ENCODE results near the gene SPECC1. TPM values are rescaled to one million over a fixed set of nuclear protein-coding genes. Genes with fewer than 3 reads are reported as not detected.

SPECC1 gene
- total and polyA plus RNA-seq, 2 donors, result 7.6 to 9.3 TPM

DNA sequence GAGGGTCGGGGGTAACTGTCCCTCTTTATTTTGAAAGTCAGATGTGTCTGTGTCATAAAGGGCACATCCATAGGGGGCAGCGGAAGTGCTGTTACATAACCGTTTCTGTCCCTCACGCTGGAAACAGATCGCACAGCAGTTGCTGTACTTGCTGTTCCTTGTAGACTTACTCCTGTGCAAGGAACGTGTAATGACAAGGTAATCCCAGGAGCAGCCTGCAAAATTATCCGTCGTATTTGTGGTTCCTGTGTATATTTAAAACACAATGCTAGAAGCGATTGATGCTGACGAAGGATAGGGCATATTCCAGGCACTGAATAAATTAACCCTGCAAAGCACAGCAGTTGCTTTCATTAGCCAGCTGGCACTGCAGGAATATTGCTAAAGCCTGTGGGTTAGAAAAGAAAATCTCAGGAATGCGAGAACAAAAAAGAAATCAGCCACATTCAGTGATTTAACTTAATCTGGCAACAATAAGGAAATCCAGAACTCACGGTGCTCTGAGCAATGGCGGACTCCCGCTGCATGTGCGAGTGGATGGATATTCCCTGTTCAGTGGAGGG, 76.2 kb downstream of the SPECC1 start:
- H3K27me3 ChIP-seq (ENCODE audit: control insufficient read depth in 2 of 2, insufficient read depth in 1 of 2, low read length in 1 of 2), result no peaks in the 10 kb centered on the region
- H3K36me3 ChIP-seq (ENCODE audit: control insufficient read depth in 2 of 2, insufficient read depth in 2 of 2, low read length in 1 of 2), result no peaks in the 10 kb centered on the region
- DNase-seq (ENCODE audit: low read depth in 6 of 9, low spot score in 9 of 9), result no peak
- H3K4me1 ChIP-seq (ENCODE audit: control insufficient read depth in 2 of 2, insufficient read depth in 2 of 2, low read length in 2 of 2), result no peaks in the 10 kb centered on the region
- H3K27ac ChIP-seq (ENCODE audit: low read depth in 1 of 2, low read length in 1 of 2), result no peak overlapping the region
- no peak overlapping the region for H3K4me3 ChIP-seq (ENCODE audit: low read length in 2 of 2)
- WGBS, result 96% methylated on average over 15 of the region's 15 CpGs
- H3K9me3 ChIP-seq (ENCODE audit: control insufficient read depth in 2 of 2, insufficient read depth in 1 of 2, low read length in 1 of 2), result no peaks in the 10 kb centered on the region

GRCh38 chr17:20086416-20087076, 77.4 kb downstream of the SPECC1 start:
- WGBS, result 95% methylated on average over 7 of the region's 7 CpGs

GRCh38 chr17:20087538-20088250, 78.5 kb downstream of the SPECC1 start:
- Histone ChIP-seq H3K27ac (ENCODE audit: low read depth in 1 of 2, low read length in 1 of 2) (no peak overlapping the region), H3K4me3 (ENCODE audit: low read length in 2 of 2) (no peak overlapping the region), H3K4me1 (ENCODE audit: control insufficient read depth in 2 of 2, insufficient read depth in 2 of 2, low read length in 2 of 2) (no peaks in the 10 kb centered on the region), H3K27me3 (ENCODE audit: control insufficient read depth in 2 of 2, insufficient read depth in 1 of 2, low read length in 1 of 2) (no peaks in the 10 kb centered on the region), H3K36me3 (ENCODE audit: control insufficient read depth in 2 of 2, insufficient read depth in 2 of 2, low read length in 1 of 2) (no peaks in the 10 kb centered on the region), H3K9me3 (ENCODE audit: control insufficient read depth in 2 of 2, insufficient read depth in 1 of 2, low read length in 1 of 2) (no peaks in the 10 kb centered on the region)
- 92% methylated on average over 6 of the region's 6 CpGs for WGBS
- DNase-seq (ENCODE audit: low read depth in 6 of 9, low spot score in 9 of 9), result no peak

More at GRCh38 chr17:20086416-20087076, 77.4 kb downstream of the SPECC1 start:
- no peak for DNase-seq (ENCODE audit: low read depth in 6 of 9, low spot score in 9 of 9)
- Histone ChIP-seq H3K4me1 (ENCODE audit: control insufficient read depth in 2 of 2, insufficient read depth in 2 of 2, low read length in 2 of 2) (no peaks in the 10 kb centered on the region), H3K27ac (ENCODE audit: low read depth in 1 of 2, low read length in 1 of 2) (no peak overlapping the region), H3K4me3 (ENCODE audit: low read length in 2 of 2) (no peak overlapping the region), H3K27me3 (ENCODE audit: control insufficient read depth in 2 of 2, insufficient read depth in 1 of 2, low read length in 1 of 2) (no peaks in the 10 kb centered on the region), H3K9me3 (ENCODE audit: control insufficient read depth in 2 of 2, insufficient read depth in 1 of 2, low read length in 1 of 2) (no peaks in the 10 kb centered on the region), H3K36me3 (ENCODE audit: control insufficient read depth in 2 of 2, insufficient read depth in 2 of 2, low read length in 1 of 2) (no peaks in the 10 kb centered on the region)

GRCh38 chr17:20089756-20090547, 80.8 kb downstream of the SPECC1 start:
- 80% methylated on average over 15 of the region's 15 CpGs for WGBS
- Histone ChIP-seq H3K4me1 (ENCODE audit: control insufficient read depth in 2 of 2, insufficient read depth in 2 of 2, low read length in 2 of 2) (no peaks in the 10 kb centered on the region), H3K27ac (ENCODE audit: low read depth in 1 of 2, low read length in 1 of 2) (no peak overlapping the region), H3K9me3 (ENCODE audit: control insufficient read depth in 2 of 2, insufficient read depth in 1 of 2, low read length in 1 of 2) (no peaks in the 10 kb centered on the region), H3K4me3 (ENCODE audit: low read length in 2 of 2) (no peak overlapping the region), H3K36me3 (ENCODE audit: control insufficient read depth in 2 of 2, insufficient read depth in 2 of 2, low read length in 1 of 2) (no peaks in the 10 kb centered on the region), H3K27me3 (ENCODE audit: control insufficient read depth in 2 of 2, insufficient read depth in 1 of 2, low read length in 1 of 2) (no peaks in the 10 kb centered on the region)
- no peak for DNase-seq (ENCODE audit: low read depth in 6 of 9, low spot score in 9 of 9)

GRCh38 chr17:20091174-20092029, 82.2 kb downstream of the SPECC1 start:
- Histone ChIP-seq H3K9me3 (ENCODE audit: control insufficient read depth in 2 of 2, insufficient read depth in 1 of 2, low read length in 1 of 2) (no peaks in the 10 kb centered on the region), H3K4me1 (ENCODE audit: control insufficient read depth in 2 of 2, insufficient read depth in 2 of 2, low read length in 2 of 2) (no peaks in the 10 kb centered on the region), H3K4me3 (ENCODE audit: low read length in 2 of 2) (no peak overlapping the region), H3K27ac (ENCODE audit: low read depth in 1 of 2, low read length in 1 of 2) (peak overlapping the region; percentile 58 to 68), H3K27me3 (ENCODE audit: control insufficient read depth in 2 of 2, insufficient read depth in 1 of 2, low read length in 1 of 2) (no peaks in the 10 kb centered on the region), H3K36me3 (ENCODE audit: control insufficient read depth in 2 of 2, insufficient read depth in 2 of 2, low read length in 1 of 2) (no peaks in the 10 kb centered on the region)
- no peak for DNase-seq (ENCODE audit: low read depth in 6 of 9, low spot score in 9 of 9)
- WGBS, result 93% methylated on average over 19 of the region's 19 CpGs

DNA sequence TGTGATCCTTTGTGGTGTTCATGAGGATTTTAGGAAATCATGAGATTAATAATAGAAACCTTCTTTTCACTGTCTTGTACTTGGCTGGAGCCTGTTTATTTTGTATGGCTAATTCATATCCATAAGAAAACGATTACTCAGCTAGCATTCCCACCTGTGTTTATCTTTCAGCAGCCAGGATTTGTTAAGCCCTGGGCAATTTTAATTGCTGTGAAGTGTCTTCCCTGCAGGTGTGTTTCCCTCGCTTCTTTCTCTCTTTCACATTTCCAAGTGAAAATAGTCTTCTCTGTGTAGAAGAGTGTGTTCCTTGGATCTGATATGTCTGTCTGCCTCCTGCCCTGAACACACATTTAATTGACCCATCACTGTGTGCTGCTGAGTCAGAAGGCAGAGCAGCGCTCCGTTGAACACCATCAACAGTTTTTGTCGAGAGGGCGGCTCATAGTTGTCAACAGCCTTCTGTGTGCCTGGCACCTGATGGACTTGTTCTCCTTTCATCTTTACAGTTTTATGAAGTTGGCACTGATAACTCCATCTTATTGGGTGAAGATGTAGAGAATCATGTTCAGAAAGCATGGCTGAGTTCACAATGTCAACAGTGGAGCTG, 83.2 kb downstream of the SPECC1 start:
- H3K9me3 ChIP-seq (ENCODE audit: control insufficient read depth in 2 of 2, insufficient read depth in 1 of 2, low read length in 1 of 2), result no peaks in the 10 kb centered on the region
- no peaks in the 10 kb centered on the region for H3K36me3 ChIP-seq (ENCODE audit: control insufficient read depth in 2 of 2, insufficient read depth in 2 of 2, low read length in 1 of 2)
- H3K27ac ChIP-seq (ENCODE audit: low read depth in 1 of 2, low read length in 1 of 2), result no peak overlapping the region
- H3K27me3 ChIP-seq (ENCODE audit: control insufficient read depth in 2 of 2, insufficient read depth in 1 of 2, low read length in 1 of 2), result no peaks in the 10 kb centered on the region
- 90% methylated on average over 6 of the region's 6 CpGs for WGBS
- no peak overlapping the region for H3K4me3 ChIP-seq (ENCODE audit: low read length in 2 of 2)
- DNase-seq (ENCODE audit: low read depth in 6 of 9, low spot score in 9 of 9), result no peak
- H3K4me1 ChIP-seq (ENCODE audit: control insufficient read depth in 2 of 2, insufficient read depth in 2 of 2, low read length in 2 of 2), result no peaks in the 10 kb centered on the region

GRCh38 chr17:20092973-20093626, 83.9 kb downstream of the SPECC1 start:
- no peaks in the 10 kb centered on the region for H3K36me3 ChIP-seq (ENCODE audit: control insufficient read depth in 2 of 2, insufficient read depth in 2 of 2, low read length in 1 of 2)
- H3K27ac ChIP-seq (ENCODE audit: low read depth in 1 of 2, low read length in 1 of 2), result no peak overlapping the region
- no peak overlapping the region for H3K4me3 ChIP-seq (ENCODE audit: low read length in 2 of 2)
- no peak for DNase-seq (ENCODE audit: low read depth in 6 of 9, low spot score in 9 of 9)
- no peaks in the 10 kb centered on the region for H3K9me3 ChIP-seq (ENCODE audit: control insufficient read depth in 2 of 2, insufficient read depth in 1 of 2, low read length in 1 of 2)
- WGBS, result 94% methylated on average over 2 of the region's 2 CpGs
- H3K27me3 ChIP-seq (ENCODE audit: control insufficient read depth in 2 of 2, insufficient read depth in 1 of 2, low read length in 1 of 2), result no peaks in the 10 kb centered on the region
- H3K4me1 ChIP-seq (ENCODE audit: control insufficient read depth in 2 of 2, insufficient read depth in 2 of 2, low read length in 2 of 2), result no peaks in the 10 kb centered on the region

DNA sequence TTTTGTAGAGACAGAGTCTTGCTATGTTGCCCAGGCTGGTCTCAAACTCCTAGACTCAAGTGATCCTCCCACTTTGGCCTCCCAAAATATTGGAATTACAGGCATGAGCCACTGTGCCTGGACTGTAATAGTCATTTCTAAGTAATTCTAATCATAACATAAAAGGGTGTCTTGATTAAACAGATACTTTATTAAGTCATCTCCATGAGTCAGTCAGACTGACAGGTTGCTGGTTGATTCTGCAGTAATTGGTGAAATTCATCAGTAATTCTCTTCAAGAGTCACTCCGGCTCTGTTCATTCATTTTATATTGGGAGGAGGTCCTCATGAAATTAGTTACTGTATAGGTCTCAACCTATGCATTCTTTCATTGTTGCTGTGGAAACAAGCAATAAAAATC, 85.6 kb downstream of the SPECC1 start:
- Histone ChIP-seq H3K27ac (ENCODE audit: low read depth in 1 of 2, low read length in 1 of 2) (no peak overlapping the region), H3K4me1 (ENCODE audit: control insufficient read depth in 2 of 2, insufficient read depth in 2 of 2, low read length in 2 of 2) (no peaks in the 10 kb centered on the region), H3K9me3 (ENCODE audit: control insufficient read depth in 2 of 2, insufficient read depth in 1 of 2, low read length in 1 of 2) (no peaks in the 10 kb centered on the region), H3K36me3 (ENCODE audit: control insufficient read depth in 2 of 2, insufficient read depth in 2 of 2, low read length in 1 of 2) (no peaks in the 10 kb centered on the region), H3K4me3 (ENCODE audit: low read length in 2 of 2) (no peak overlapping the region), H3K27me3 (ENCODE audit: control insufficient read depth in 2 of 2, insufficient read depth in 1 of 2, low read length in 1 of 2) (no peaks in the 10 kb centered on the region)
- no peak for DNase-seq (ENCODE audit: low read depth in 6 of 9, low spot score in 9 of 9)
- 40% methylated on average over 1 of the region's 1 CpG for WGBS
